Caco-2 (cell line): Measurements from ENCODE around the gene RRP15. TPM values are rescaled to one million over a fixed set of nuclear protein-coding genes. Genes with fewer than 3 reads are reported as not detected.

Source experiments
- BruUV-seq: library from RNA; stranded (reverse); fragments of 400-500 nt; replicated peaks from 2 replicates; lab custom pipeline; 2021; lab: Mats Ljungman, UMichigan
- CTCF ChIA-PET: fragments of 300-600 bp; sonication (Branson Sonifier 250); formaldehyde crosslinking; loops from one replicate; lab custom pipeline; 2022; ENCODE audit warnings: antibody characterized with exemption; lab: Charles Lee
- POLR2A ChIA-PET: fragments of 300-600 bp; sonication (Branson Sonifier 250); formaldehyde crosslinking; loops from one replicate; lab custom pipeline; 2022; ENCODE audit warnings: antibody characterized with exemption; lab: Charles Lee
- DNase-seq, 2 experiments: peaks; one replicate each; pipeline versions ENCODE4 v3.0.0 to v3.0.0-alpha.2; 2020 to 2022
- H3K27me3 ChIP-seq: replicated peaks from 2 replicates; pipeline ENCODE4 v1.6.0; 2011; ENCODE audit warnings: low read length; ENCODE audit not compliant: control insufficient read depth, insufficient read depth
- H3K36me3 ChIP-seq: 2 replicates; pipeline ENCODE4 v1.5.1; 2011; ENCODE audit warnings: low read length; ENCODE audit not compliant: control insufficient read depth, insufficient read depth
- H3K4me1 ChIP-seq: fragments of 250-450 bp; sonication (Bioruptor Pico); 2 replicates; pipeline ENCODE4 v1.5.1; 2020; ENCODE audit warnings: mild to moderate bottlenecking
- H3K4me3 ChIP-seq: 2 replicates; pipeline ENCODE4 v1.5.1; 2011; ENCODE audit warnings: low read depth, mild to moderate bottlenecking, control low read depth, low read length
- H3K9me3 ChIP-seq: fragments of 250-450 bp; sonication (Bioruptor Pico); 2 replicates; pipeline ENCODE4 v1.5.1; 2020; ENCODE audit warnings: mild to moderate bottlenecking, moderate library complexity
- H3K27ac Mint-ChIP-seq: one replicate; pipeline ENCODE4 v1.8.0; 2022; ENCODE audit warnings: mixed read lengths; ENCODE audit not compliant: unreplicated experiment
- H3K27me3 Mint-ChIP-seq: one replicate; pipeline ENCODE4 v1.8.0; 2022; ENCODE audit warnings: mixed read lengths; ENCODE audit not compliant: insufficient read depth, unreplicated experiment
- H3K36me3 Mint-ChIP-seq: one replicate; pipeline ENCODE4 v1.8.0; 2022; ENCODE audit warnings: mild to moderate bottlenecking, mixed read lengths; ENCODE audit not compliant: insufficient read depth, unreplicated experiment
- H3K4me1 Mint-ChIP-seq: one replicate; pipeline ENCODE4 v1.8.0; 2022; ENCODE audit warnings: low read depth, mixed read lengths; ENCODE audit not compliant: unreplicated experiment
- H3K4me3 Mint-ChIP-seq: one replicate; pipeline ENCODE4 v1.8.0; 2022; ENCODE audit warnings: mild to moderate bottlenecking, moderate library complexity, mixed read lengths; ENCODE audit not compliant: unreplicated experiment
- H3K9me3 Mint-ChIP-seq: one replicate; pipeline ENCODE4 v1.8.0; 2022; ENCODE audit warnings: mixed read lengths; ENCODE audit not compliant: unreplicated experiment
- intact Hi-C: fragments of 100-400 bp; cut with micrococcal nuclease; formaldehyde crosslinking; loops from one replicate; pipeline ENCODE4 v1.10.0; 2022; ENCODE audit not compliant: unreplicated experiment
- total RNA-seq: library from RNA; stranded (reverse); gene quantifications from 2 replicates; pipeline ENCODE4 v1.2.3, GENCODE V29; 2022
- TF ChIP-seq, protein P1 (sequence below), 2 experiments: fragments of 200-600 bp in 1 of 2; IDR thresholded peaks; 1 replicate in 1 of 2; 2 replicates in 1 of 2; pipeline versions ENCODE4 v1.5.1 to v1.8.0; 2011 to 2022; ENCODE audit warnings: antibody characterized with exemption in 1 of 2, control low read depth in 1 of 2, inconsistent platforms in 1 of 2, low read depth in 1 of 2, low read length in 1 of 2, mild to moderate bottlenecking in 1 of 2, moderate library complexity in 1 of 2; ENCODE audit not compliant: insufficient read depth in 1 of 2, severe bottlenecking in 1 of 2, unreplicated experiment in 1 of 2

RRP15 gene
- total RNA-seq, 1 experiment from 2014 or later: 44.5 TPM

DNA sequence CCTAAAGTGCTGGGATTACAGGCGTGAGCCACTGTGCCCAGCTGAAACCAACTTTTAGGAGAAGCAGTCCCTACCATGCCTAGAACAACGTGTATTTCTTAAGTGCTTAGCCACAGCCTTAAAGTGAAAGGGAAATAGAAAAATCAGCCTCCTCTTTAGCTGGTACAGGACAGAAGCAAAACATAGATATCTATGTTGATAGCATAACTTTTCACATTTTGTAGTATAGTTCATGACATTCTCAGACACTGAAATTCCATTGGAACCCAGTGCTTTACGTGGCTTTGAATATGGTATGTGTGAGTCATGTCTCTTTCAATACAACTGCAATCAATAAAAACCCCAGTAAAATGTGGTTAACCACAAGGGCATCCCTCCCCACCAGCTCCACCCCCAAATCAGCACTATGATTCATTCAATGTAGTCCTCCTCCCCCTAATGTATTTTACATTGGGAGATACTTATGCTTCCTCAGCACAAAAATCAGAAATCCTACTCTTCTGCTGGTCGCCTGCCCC lies 92.1 kb downstream of the RRP15 start:
- intact Hi-C loops: no loop called here
- H3K27ac Mint-ChIP-seq: no peak overlapping the region
- peak in 1 of 2 experiments; percentile 14 for DNase-seq
- TF ChIP-seq, protein P1, sequence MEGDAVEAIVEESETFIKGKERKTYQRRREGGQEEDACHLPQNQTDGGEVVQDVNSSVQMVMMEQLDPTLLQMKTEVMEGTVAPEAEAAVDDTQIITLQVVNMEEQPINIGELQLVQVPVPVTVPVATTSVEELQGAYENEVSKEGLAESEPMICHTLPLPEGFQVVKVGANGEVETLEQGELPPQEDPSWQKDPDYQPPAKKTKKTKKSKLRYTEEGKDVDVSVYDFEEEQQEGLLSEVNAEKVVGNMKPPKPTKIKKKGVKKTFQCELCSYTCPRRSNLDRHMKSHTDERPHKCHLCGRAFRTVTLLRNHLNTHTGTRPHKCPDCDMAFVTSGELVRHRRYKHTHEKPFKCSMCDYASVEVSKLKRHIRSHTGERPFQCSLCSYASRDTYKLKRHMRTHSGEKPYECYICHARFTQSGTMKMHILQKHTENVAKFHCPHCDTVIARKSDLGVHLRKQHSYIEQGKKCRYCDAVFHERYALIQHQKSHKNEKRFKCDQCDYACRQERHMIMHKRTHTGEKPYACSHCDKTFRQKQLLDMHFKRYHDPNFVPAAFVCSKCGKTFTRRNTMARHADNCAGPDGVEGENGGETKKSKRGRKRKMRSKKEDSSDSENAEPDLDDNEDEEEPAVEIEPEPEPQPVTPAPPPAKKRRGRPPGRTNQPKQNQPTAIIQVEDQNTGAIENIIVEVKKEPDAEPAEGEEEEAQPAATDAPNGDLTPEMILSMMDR (IDR thresholded peaks at IDR 0.05; ENCODE audit: insufficient read depth in 1 of 2, low read depth in 1 of 2, low read length in 1 of 2, severe bottlenecking in 1 of 2, unreplicated experiment in 1 of 2): no peak
- peaks cover 60% of the 10 kb centered on the region for H3K4me1 ChIP-seq
- no peaks in the 10 kb centered on the region for H3K9me3 Mint-ChIP-seq
- CTCF ChIA-PET: no interaction called here
- H3K36me3 ChIP-seq: no peaks in the 10 kb centered on the region
- no peak overlapping the region for H3K4me3 Mint-ChIP-seq
- H3K27me3 Mint-ChIP-seq: no peaks in the 10 kb centered on the region
- H3K27me3 ChIP-seq: no peaks in the 10 kb centered on the region
- H3K36me3 Mint-ChIP-seq: no peaks in the 10 kb centered on the region
- no TSS peak for BruUV-seq
- no peaks in the 10 kb centered on the region for H3K9me3 ChIP-seq
- POLR2A ChIA-PET: no interaction called here
- H3K4me3 ChIP-seq: no peak overlapping the region
- peaks cover 42% of the 10 kb centered on the region for H3K4me1 Mint-ChIP-seq

DNA sequence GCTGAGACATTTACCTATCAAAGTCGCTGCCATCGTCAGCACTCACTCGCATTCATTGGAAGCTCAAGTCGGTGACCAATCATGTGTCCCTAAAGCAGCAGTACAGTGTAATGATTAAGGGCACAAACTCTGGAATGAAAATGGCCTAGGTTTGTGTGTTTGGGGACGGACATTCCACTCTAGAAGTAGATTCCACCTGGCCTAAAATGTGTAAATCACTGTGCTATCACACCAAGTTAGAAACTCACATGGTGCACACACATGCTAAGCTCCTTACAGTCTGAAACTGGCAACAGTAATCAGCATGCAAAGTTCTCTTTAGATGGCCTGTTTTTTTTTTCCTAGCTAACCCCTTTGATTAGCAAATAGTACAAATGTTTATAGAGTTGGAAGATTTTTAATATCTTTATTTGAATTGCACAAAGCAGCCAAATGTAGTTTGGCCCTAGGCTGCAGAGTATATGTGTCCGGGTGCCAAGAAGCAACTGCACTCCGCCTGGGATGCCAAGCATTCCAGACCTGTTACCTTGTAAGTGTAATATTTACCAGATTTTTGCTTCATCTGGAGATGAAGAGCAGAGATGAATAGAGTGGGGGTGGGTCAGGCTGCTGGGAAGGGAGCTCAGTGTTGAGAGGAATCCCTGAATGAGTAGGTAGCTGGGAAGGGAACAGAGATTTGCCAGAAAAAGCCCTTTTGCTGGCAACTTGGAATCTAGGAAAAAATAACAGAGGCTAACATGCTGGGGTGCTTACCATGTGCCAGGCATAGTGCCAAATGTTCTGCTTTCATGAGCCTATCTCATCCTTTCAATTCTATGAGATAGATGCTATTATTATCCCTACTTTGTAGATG lies 95.3 kb downstream of the RRP15 start:
- intact Hi-C loops: loop anchor here (1.0 to 2.0 kb wide), 3 partner anchors 13 to 36 kb away; partner anchors contain the start of gene TGFB2
- Histone ChIP-seq H3K9me3 (0 out of 2 replicates have a peak, but pooled peaks cover 2% of the 10 kb centered on the region), H3K36me3 (no peaks in the 10 kb centered on the region), H3K4me3 (no peak overlapping the region), H3K27me3 (no peaks in the 10 kb centered on the region), H3K4me1 (peaks cover 49% of the 10 kb centered on the region)
- ChIA-PET CTCF (interaction anchor here (1.0 to 2.0 kb wide), 3 partner anchors 14 to 41 kb away, joined by 3 to 7 read pairs (median 5); partner anchors contain the start of gene TGFB2), POLR2A (interaction anchor here (0.5 to 2.1 kb wide), 7 partner anchors 8 to 1391 kb away, joined by 3 to 9 read pairs (median 5); no protein-coding TSS in a partner anchor)
- peaks cover 30% of the 10 kb centered on the region for H3K4me1 Mint-ChIP-seq
- DNase-seq: peak; percentile 79 to 82
- peak overlapping the region; percentile 20 for H3K4me3 Mint-ChIP-seq
- TF ChIP-seq, protein P1 (IDR thresholded peaks at IDR 0.05; ENCODE audit: insufficient read depth in 1 of 2, low read depth in 1 of 2, low read length in 1 of 2, severe bottlenecking in 1 of 2, unreplicated experiment in 1 of 2): no peak
- H3K27me3 Mint-ChIP-seq: no peaks in the 10 kb centered on the region
- peak overlapping the region; percentile 89 for H3K27ac Mint-ChIP-seq
- H3K36me3 Mint-ChIP-seq: no peaks in the 10 kb centered on the region
- BruUV-seq: no TSS peak
- no peaks in the 10 kb centered on the region for H3K9me3 Mint-ChIP-seq

DNA sequence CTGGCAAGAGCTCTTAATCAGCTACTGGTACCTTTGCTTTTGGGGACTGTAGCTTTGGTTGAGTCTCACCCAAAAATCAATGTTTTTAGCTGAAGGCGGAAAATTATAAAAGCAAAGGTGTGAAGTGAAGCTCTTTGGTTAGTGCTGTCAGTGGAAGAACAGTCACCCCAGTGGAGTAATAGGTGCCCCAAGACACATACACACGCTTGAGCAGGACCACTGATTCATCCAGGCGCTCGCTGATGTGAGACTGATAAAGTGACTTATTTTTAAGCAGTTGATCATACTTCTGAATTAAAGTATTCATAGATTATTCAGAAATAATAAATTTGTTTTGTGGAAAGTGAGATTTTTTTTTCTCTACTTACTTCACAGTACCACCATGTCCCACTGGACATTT lies 97.2 kb downstream of the RRP15 start:
- intact Hi-C loops: no loop called here
- H3K4me1 Mint-ChIP-seq: peaks cover 22% of the 10 kb centered on the region
- BruUV-seq: no TSS peak
- H3K27ac Mint-ChIP-seq: peak overlapping the region; percentile 89
- CTCF ChIA-PET: no interaction called here
- H3K36me3 ChIP-seq: no peaks in the 10 kb centered on the region
- H3K9me3 Mint-ChIP-seq: no peaks in the 10 kb centered on the region
- POLR2A ChIA-PET: interaction anchor here (0.6 kb wide), 1 partner anchor 835 kb away, joined by 3 read pairs; no protein-coding TSS in a partner anchor
- DNase-seq: no peak
- no peak overlapping the region for H3K4me3 ChIP-seq
- H3K36me3 Mint-ChIP-seq: peaks cover 6% of the 10 kb centered on the region
- H3K27me3 ChIP-seq: no peaks in the 10 kb centered on the region
- H3K27me3 Mint-ChIP-seq: no peaks in the 10 kb centered on the region
- H3K9me3 ChIP-seq: 0 out of 2 replicates have a peak, but pooled peaks cover 2% of the 10 kb centered on the region
- peaks cover 42% of the 10 kb centered on the region for H3K4me1 ChIP-seq
- H3K4me3 Mint-ChIP-seq: no peak overlapping the region
- TF ChIP-seq, protein P1 (IDR thresholded peaks at IDR 0.05; ENCODE audit: insufficient read depth in 1 of 2, low read depth in 1 of 2, low read length in 1 of 2, severe bottlenecking in 1 of 2, unreplicated experiment in 1 of 2): no peak
